HepG2 (cell line): Measurements from ENCODE around the gene ITGB7. TPM values are rescaled to one million over a fixed set of nuclear protein-coding genes. Genes with fewer than 3 reads are reported as not detected.

Experiments used
- ETS1 ChIP-seq: sonication (generic); formaldehyde crosslinking; IDR thresholded peaks from 2 replicates; pipeline ENCODE4 v1.4.0; 2020; ENCODE audit warnings: missing genetic modification reagents
- GFI1 ChIP-seq: sonication (generic); formaldehyde crosslinking; IDR thresholded peaks from 2 replicates; pipeline ENCODE4 v1.5.0; 2020; ENCODE audit warnings: missing genetic modification reagents, mild to moderate bottlenecking, borderline replicate concordance
- HDAC6 ChIP-seq: fragments of 200-600 bp; sonication (generic); IDR thresholded peaks from 2 replicates; pipeline ENCODE4 v1.7.0; 2017; ENCODE audit warnings: mild to moderate bottlenecking, antibody characterized with exemption, low read length, low read depth
- MAFF ChIP-seq: IDR thresholded peaks from 2 replicates; pipeline ENCODE4 v1.6.1; 2011; ENCODE audit warnings: low read depth, low read length, improper control_type of control experiment
- NFKBIZ ChIP-seq: IDR thresholded peaks from 2 replicates; pipeline ENCODE4 v1.6.1; 2018; ENCODE audit warnings: missing genetic modification reagents, missing compliant biosample characterization
- NR2F1 ChIP-seq, 2 experiments: fragments of 450-650 bp in 1 of 2; formaldehyde crosslinking in 1 of 2; IDR thresholded peaks; 2 replicates each; pipeline versions ENCODE4 v1.5.0 to v1.6.1; 2016 to 2020; ENCODE audit warnings: mild to moderate bottlenecking in 1 of 2, missing compliant biosample characterization in 1 of 2, missing genetic modification reagents in 1 of 2, moderate library complexity in 1 of 2
- NR3C1 ChIP-seq: sonication (generic); formaldehyde crosslinking; IDR thresholded peaks from 2 replicates; pipeline ENCODE4 v1.4.0; 2020; ENCODE audit warnings: missing genetic modification reagents
- RELA ChIP-seq: sonication (generic); formaldehyde crosslinking; IDR thresholded peaks from 2 replicates; pipeline ENCODE4 v1.4.0; 2020; ENCODE audit warnings: missing genetic modification reagents
- RNF2 ChIP-seq: fragments of 450-650 bp; conservative IDR thresholded peaks from 2 replicates; pipeline ENCODE4 v1.6.1; 2016; ENCODE audit warnings: low read depth
- SMAD1 ChIP-seq: sonication (generic); formaldehyde crosslinking; IDR thresholded peaks from 2 replicates; pipeline ENCODE4 v1.4.0; 2020; ENCODE audit warnings: missing genetic modification reagents, low read depth, mild to moderate bottlenecking, borderline replicate concordance
- SRY ChIP-seq: sonication (generic); formaldehyde crosslinking; IDR thresholded peaks from 2 replicates; pipeline ENCODE4 v1.8.0; 2022; ENCODE audit warnings: mild to moderate bottlenecking, missing genetic modification reagents
- STAG1 ChIP-seq: sonication (generic); formaldehyde crosslinking; IDR thresholded peaks from 2 replicates; pipeline ENCODE4 v1.4.0; 2020; ENCODE audit warnings: missing genetic modification reagents
- XBP1 ChIP-seq: sonication (generic); formaldehyde crosslinking; IDR thresholded peaks from 2 replicates; pipeline ENCODE4 v1.5.0; 2020; ENCODE audit warnings: missing genetic modification reagents
- ZMYM3 ChIP-seq: sonication (generic); formaldehyde crosslinking; IDR thresholded peaks from 2 replicates; pipeline ENCODE4 v1.5.1; 2020; ENCODE audit warnings: mild to moderate bottlenecking, missing genetic modification reagents
- ZNF121 ChIP-seq: sonication (generic); formaldehyde crosslinking; IDR thresholded peaks from 2 replicates; pipeline ENCODE4 v1.5.0; 2020; ENCODE audit warnings: mild to moderate bottlenecking, missing genetic modification reagents
- ZNF30 ChIP-seq: sonication (generic); formaldehyde crosslinking; IDR thresholded peaks from 2 replicates; pipeline ENCODE4 v1.5.0; 2020; ENCODE audit warnings: mild to moderate bottlenecking, missing genetic modification reagents
- ZNF44 ChIP-seq: sonication (generic); formaldehyde crosslinking; IDR thresholded peaks from 2 replicates; pipeline ENCODE4 v1.5.1; 2020; ENCODE audit warnings: mild to moderate bottlenecking, missing genetic modification reagents
- ZNF451 ChIP-seq: sonication (generic); formaldehyde crosslinking; IDR thresholded peaks from 2 replicates; pipeline ENCODE4 v1.5.0; 2020; ENCODE audit warnings: mild to moderate bottlenecking, missing genetic modification reagents
- ZNF607 ChIP-seq: sonication (generic); formaldehyde crosslinking; IDR thresholded peaks from 2 replicates; pipeline ENCODE4 v1.5.1; 2020; ENCODE audit warnings: missing genetic modification reagents, mild to moderate bottlenecking, borderline replicate concordance
- ZNF768 ChIP-seq: sonication (generic); formaldehyde crosslinking; IDR thresholded peaks from 2 replicates; pipeline ENCODE4 v1.4.0; 2020; ENCODE audit warnings: missing genetic modification reagents
- ZNF775 ChIP-seq: sonication (generic); formaldehyde crosslinking; IDR thresholded peaks from 2 replicates; pipeline ENCODE4 v1.4.0; 2020; ENCODE audit warnings: missing genetic modification reagents, mild to moderate bottlenecking, moderate library complexity, borderline replicate concordance
- ZNF850 ChIP-seq: sonication (generic); formaldehyde crosslinking; conservative IDR thresholded peaks from 2 replicates; pipeline ENCODE4 v1.9.0; 2021; ENCODE audit warnings: mild to moderate bottlenecking, missing genetic modification reagents
- ZNF891 ChIP-seq: sonication (generic); formaldehyde crosslinking; IDR thresholded peaks from 2 replicates; pipeline ENCODE4 v1.5.0; 2020; ENCODE audit warnings: mild to moderate bottlenecking, missing genetic modification reagents
- ZSCAN20 ChIP-seq: sonication (generic); formaldehyde crosslinking; IDR thresholded peaks from 2 replicates; pipeline ENCODE4 v1.4.0; 2020; ENCODE audit warnings: missing genetic modification reagents, mild to moderate bottlenecking, borderline replicate concordance
- ZSCAN22 ChIP-seq: sonication (generic); formaldehyde crosslinking; IDR thresholded peaks from 2 replicates; pipeline ENCODE4 v1.4.0; 2020; ENCODE audit warnings: mild to moderate bottlenecking, missing genetic modification reagents
- polyA plus RNA-seq, 8 experiments: library from polyadenylated mRNA; depleted of rRNA in 3 of 8; stranded (reverse) in 7 of 8; unstranded in 1 of 8; fragments of >200 nt; fragmentation: Illumina TruSeq in 4 of 8; extraction: Trizol in 4 of 8; gene quantifications; 2 replicates each; pipeline versions ENCODE4 v1.2.1 to v1.2.3, GENCODE V29; 2011 to 2016; ENCODE audit warnings: low read depth in 4 of 8, missing spikeins in 1 of 8, mixed read lengths in 1 of 8; ENCODE audit not compliant: insufficient read depth in 1 of 8
- total RNA-seq, 5 experiments: library from RNA; depleted of rRNA; stranded (reverse); fragments of >200 nt; fragmentation: Illumina TruSeq; extraction: Trizol; gene quantifications; 2 replicates each; pipeline ENCODE4 v1.2.3, GENCODE V29; 2016; ENCODE audit warnings: low read depth in 1 of 5
- TF ChIP-seq, protein P1 (sequence below): sonication (generic); formaldehyde crosslinking; IDR thresholded peaks from 2 replicates; pipeline ENCODE4 v1.9.0; 2022; ENCODE audit warnings: missing genetic modification reagents, mild to moderate bottlenecking, borderline replicate concordance
- TF ChIP-seq, protein P2 (sequence below): IDR thresholded peaks from 2 replicates; pipeline ENCODE4 v1.6.1; 2016
- TF ChIP-seq, protein P3 (sequence below): sonication (generic); formaldehyde crosslinking; IDR thresholded peaks from 2 replicates; pipeline ENCODE4 v1.5.0; 2020; ENCODE audit warnings: missing genetic modification reagents

The ITGB7 gene
- total and polyA plus RNA-seq, 2 of the 13 experiments (the other 11 are each of a cell fraction or from before 2014, with no cell fraction given), result 0.16 to 0.18 TPM

GRCh38 chr12:53220694-53221202, 13.7 kb upstream of the ITGB7 start (continued):
- no peak for TF ChIP-seq ZNF121
- TF ChIP-seq GFI1 (CRISPR knock-in tag), result no peak
- TF ChIP-seq ZNF44 (CRISPR knock-in tag), result no peak
- no peak for TF ChIP-seq ZSCAN22 (CRISPR knock-in tag)
- no peak for TF ChIP-seq RELA (CRISPR knock-in tag)
- no peak for TF ChIP-seq STAG1 (CRISPR knock-in tag)
- no peak for TF ChIP-seq MAFF
- no peak for TF ChIP-seq ZNF891 (CRISPR knock-in tag)
- no peak for TF ChIP-seq NR3C1 (CRISPR knock-in tag)
- TF ChIP-seq, protein P1, sequence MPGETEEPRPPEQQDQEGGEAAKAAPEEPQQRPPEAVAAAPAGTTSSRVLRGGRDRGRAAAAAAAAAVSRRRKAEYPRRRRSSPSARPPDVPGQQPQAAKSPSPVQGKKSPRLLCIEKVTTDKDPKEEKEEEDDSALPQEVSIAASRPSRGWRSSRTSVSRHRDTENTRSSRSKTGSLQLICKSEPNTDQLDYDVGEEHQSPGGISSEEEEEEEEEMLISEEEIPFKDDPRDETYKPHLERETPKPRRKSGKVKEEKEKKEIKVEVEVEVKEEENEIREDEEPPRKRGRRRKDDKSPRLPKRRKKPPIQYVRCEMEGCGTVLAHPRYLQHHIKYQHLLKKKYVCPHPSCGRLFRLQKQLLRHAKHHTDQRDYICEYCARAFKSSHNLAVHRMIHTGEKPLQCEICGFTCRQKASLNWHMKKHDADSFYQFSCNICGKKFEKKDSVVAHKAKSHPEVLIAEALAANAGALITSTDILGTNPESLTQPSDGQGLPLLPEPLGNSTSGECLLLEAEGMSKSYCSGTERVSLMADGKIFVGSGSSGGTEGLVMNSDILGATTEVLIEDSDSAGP (CRISPR knock-in tag), result no peak
- no peak for TF ChIP-seq ZNF775 (CRISPR knock-in tag)
- TF ChIP-seq ZMYM3 (CRISPR knock-in tag), result no peak
- TF ChIP-seq RNF2, result no peak
- TF ChIP-seq SRY (CRISPR knock-in tag), result peak; percentile 52; the same call in 1 of the 2 replicates
- TF ChIP-seq NR2F1 (CRISPR knock-in tag; IDR thresholded peaks at IDR 0.05), result no peak
- TF ChIP-seq ETS1, result no peak
- TF ChIP-seq, protein P2, sequence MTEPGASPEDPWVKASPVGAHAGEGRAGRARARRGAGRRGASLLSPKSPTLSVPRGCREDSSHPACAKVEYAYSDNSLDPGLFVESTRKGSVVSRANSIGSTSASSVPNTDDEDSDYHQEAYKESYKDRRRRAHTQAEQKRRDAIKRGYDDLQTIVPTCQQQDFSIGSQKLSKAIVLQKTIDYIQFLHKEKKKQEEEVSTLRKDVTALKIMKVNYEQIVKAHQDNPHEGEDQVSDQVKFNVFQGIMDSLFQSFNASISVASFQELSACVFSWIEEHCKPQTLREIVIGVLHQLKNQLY (CRISPR knock-in tag), result no peak
- TF ChIP-seq ZNF451, result no peak
- TF ChIP-seq ZSCAN20 (CRISPR knock-in tag), result no peak
- no peak for TF ChIP-seq SMAD1 (CRISPR knock-in tag)
- no peak for TF ChIP-seq NFKBIZ
- peak; percentile 99 for TF ChIP-seq ZNF850
- TF ChIP-seq, protein P3, sequence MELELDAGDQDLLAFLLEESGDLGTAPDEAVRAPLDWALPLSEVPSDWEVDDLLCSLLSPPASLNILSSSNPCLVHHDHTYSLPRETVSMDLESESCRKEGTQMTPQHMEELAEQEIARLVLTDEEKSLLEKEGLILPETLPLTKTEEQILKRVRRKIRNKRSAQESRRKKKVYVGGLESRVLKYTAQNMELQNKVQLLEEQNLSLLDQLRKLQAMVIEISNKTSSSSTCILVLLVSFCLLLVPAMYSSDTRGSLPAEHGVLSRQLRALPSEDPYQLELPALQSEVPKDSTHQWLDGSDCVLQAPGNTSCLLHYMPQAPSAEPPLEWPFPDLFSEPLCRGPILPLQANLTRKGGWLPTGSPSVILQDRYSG (CRISPR knock-in tag), result no peak
- TF ChIP-seq ZNF607, result no peak
- TF ChIP-seq ZNF768 (CRISPR knock-in tag), result no peak
- no peak for TF ChIP-seq ZNF30
- TF ChIP-seq HDAC6, result no peak
- no peak for TF ChIP-seq XBP1 (CRISPR knock-in tag)
